Measurements from ENCODE around the gene CRACR2B.
A peak's percentile ranks its signal among the peaks of the same experiment; 100 is the strongest.

Gene CRACR2B

GRCh38 chr11:802018-802617 lies 25.6 kb upstream of the CRACR2B start:
- peaks cover 33% of the 10 kb centered on the region for H3K79me1 ChIP-seq (replicated peaks; ENCODE audit: low read length, poor library complexity, severe bottlenecking)

GRCh38 chr11:802693-803466 lies 24.8 kb upstream of the CRACR2B start:
- no peak overlapping the region for H3K14ac ChIP-seq (ENCODE audit: low read length in 2 of 2)
- no peak overlapping the region for H2AFZ ChIP-seq (ENCODE audit: low read depth, low read length)
- no peak overlapping the region for H2BK15ac ChIP-seq (ENCODE audit: low read depth, poor library complexity, severe bottlenecking)
- no peak overlapping the region for H4K8ac ChIP-seq (ENCODE audit: low read length)
- no peak overlapping the region for H3K4ac ChIP-seq (ENCODE audit: low read depth in 1 of 2, low read length in 2 of 2)
- no peak overlapping the region for H2BK5ac ChIP-seq (ENCODE audit: low read depth, low read length, poor library complexity, severe bottlenecking)
- no peak overlapping the region for H2AK5ac ChIP-seq (ENCODE audit: low read length, severe bottlenecking)
- no peaks in the 10 kb centered on the region for H3K9me3 ChIP-seq (ENCODE audit: control insufficient read depth, low read length)
- H3K36me3 ChIP-seq (ENCODE audit: control insufficient read depth in 1 of 2, insufficient read depth in 2 of 2, low read depth in 1 of 2, low read length in 2 of 2), result peaks cover 48 to 54% of the 10 kb centered on the region in 2 experiments
- WGBS, result 96% methylated on average over 28 of the region's 28 CpGs
- H3K4me2 ChIP-seq (ENCODE audit: low read length, poor library complexity, severe bottlenecking), result no peak overlapping the region
- H4K91ac ChIP-seq (ENCODE audit: low read length), result peak overlapping the region; percentile 65
- H3K4me3 ChIP-seq (ENCODE audit: insufficient read depth in 1 of 2, low read depth in 1 of 2, low read length in 2 of 2), result peak overlapping the region in 1 of 2 experiments; percentile 91
- H3K4me1 ChIP-seq (ENCODE audit: control insufficient read depth, insufficient read depth, low read depth, low read length), result peaks cover 27% of the 10 kb centered on the region
- H3K23ac ChIP-seq (ENCODE audit: low read length in 2 of 2), result peak overlapping the region in 1 of 2 experiments; percentile 84
- peak overlapping the region; percentile 88 for H3K9ac ChIP-seq (ENCODE audit: low read length)
- no peaks in the 10 kb centered on the region for H3K27me3 ChIP-seq (ENCODE audit: control insufficient read depth in 1 of 2, insufficient read depth in 1 of 2, low read length in 2 of 2)
- H3K79me1 ChIP-seq (replicated peaks; ENCODE audit: low read length, poor library complexity, severe bottlenecking), result peaks cover 33% of the 10 kb centered on the region
- H3K27ac ChIP-seq (ENCODE audit: low read length, poor library complexity, severe bottlenecking), result no peak overlapping the region
- peak overlapping the region in 1 of 2 experiments; percentile 32 for H2BK12ac ChIP-seq (ENCODE audit: low read length in 2 of 2)
- no peak overlapping the region for H3K18ac ChIP-seq (ENCODE audit: low read depth in 1 of 2, low read length in 2 of 2)
- DNase-seq, result no peak
- no peak overlapping the region for H2BK120ac ChIP-seq (ENCODE audit: low read depth, low read length)

More at GRCh38 chr11:802018-802617, 25.6 kb upstream of the CRACR2B start:
- H3K23ac ChIP-seq (ENCODE audit: low read length in 2 of 2), result no peak overlapping the region
- no peaks in the 10 kb centered on the region for H3K27me3 ChIP-seq (ENCODE audit: control insufficient read depth in 1 of 2, insufficient read depth in 1 of 2, low read length in 2 of 2)
- DNase-seq, result no peak
- H3K4me2 ChIP-seq (ENCODE audit: low read length, poor library complexity, severe bottlenecking), result no peak overlapping the region
- no peak overlapping the region for H2BK12ac ChIP-seq (ENCODE audit: low read length in 2 of 2)
- no peak overlapping the region for H2AFZ ChIP-seq (ENCODE audit: low read depth, low read length)
- no peak overlapping the region for H2BK120ac ChIP-seq (ENCODE audit: low read depth, low read length)
- H3K18ac ChIP-seq (ENCODE audit: low read depth in 1 of 2, low read length in 2 of 2), result no peak overlapping the region
- H2AK5ac ChIP-seq (ENCODE audit: low read length, severe bottlenecking), result no peak overlapping the region
- no peak overlapping the region for H3K9ac ChIP-seq (ENCODE audit: low read length)
- no peak overlapping the region for H3K14ac ChIP-seq (ENCODE audit: low read length in 2 of 2)
- peaks cover 48 to 54% of the 10 kb centered on the region in 2 experiments for H3K36me3 ChIP-seq (ENCODE audit: control insufficient read depth in 1 of 2, insufficient read depth in 2 of 2, low read depth in 1 of 2, low read length in 2 of 2)
- H3K4me3 ChIP-seq (ENCODE audit: insufficient read depth in 1 of 2, low read depth in 1 of 2, low read length in 2 of 2), result no peak overlapping the region
- H3K27ac ChIP-seq (ENCODE audit: low read length, poor library complexity, severe bottlenecking), result no peak overlapping the region
- H3K9me3 ChIP-seq (ENCODE audit: control insufficient read depth, low read length), result no peaks in the 10 kb centered on the region
- no peak overlapping the region for H3K4ac ChIP-seq (ENCODE audit: low read depth in 1 of 2, low read length in 2 of 2)
- WGBS, result 96% methylated on average over 20 of the region's 21 CpGs
- H2BK15ac ChIP-seq (ENCODE audit: low read depth, poor library complexity, severe bottlenecking), result no peak overlapping the region
- H4K8ac ChIP-seq (ENCODE audit: low read length), result no peak overlapping the region
- peak overlapping the region; percentile 4 for H4K91ac ChIP-seq (ENCODE audit: low read length)
- no peak overlapping the region for H2BK5ac ChIP-seq (ENCODE audit: low read depth, low read length, poor library complexity, severe bottlenecking)
- H3K4me1 ChIP-seq (ENCODE audit: control insufficient read depth, insufficient read depth, low read depth, low read length), result peaks cover 27% of the 10 kb centered on the region

GRCh38 chr11:803467-803742 lies 24.3 kb upstream of the CRACR2B start:
- H3K27ac ChIP-seq (ENCODE audit: low read length, poor library complexity, severe bottlenecking), result no peak overlapping the region
- WGBS, result 100% methylated on average over 3 of the region's 8 CpGs

More at GRCh38 chr11:803467-803742, 24.3 kb upstream of the CRACR2B start:
- Histone ChIP-seq H3K36me3 (ENCODE audit: control insufficient read depth in 1 of 2, insufficient read depth in 2 of 2, low read depth in 1 of 2, low read length in 2 of 2) (peaks cover 48 to 54% of the 10 kb centered on the region in 2 experiments), H3K9me3 (ENCODE audit: control insufficient read depth, low read length) (no peaks in the 10 kb centered on the region), H3K4me3 (ENCODE audit: insufficient read depth in 1 of 2, low read depth in 1 of 2, low read length in 2 of 2) (peak overlapping the region in 1 of 2 experiments; percentile 91), H3K4me1 (ENCODE audit: control insufficient read depth, insufficient read depth, low read depth, low read length) (peaks cover 28% of the 10 kb centered on the region), H3K18ac (ENCODE audit: low read depth in 1 of 2, low read length in 2 of 2) (no peak overlapping the region), H3K14ac (ENCODE audit: low read length in 2 of 2) (no peak overlapping the region), H2BK12ac (ENCODE audit: low read length in 2 of 2) (peak overlapping the region in 1 of 2 experiments; percentile 32), H2AK5ac (ENCODE audit: low read length, severe bottlenecking) (no peak overlapping the region), H3K79me1 (replicated peaks; ENCODE audit: low read length, poor library complexity, severe bottlenecking) (peaks cover 34% of the 10 kb centered on the region), H2BK120ac (ENCODE audit: low read depth, low read length) (no peak overlapping the region), H2BK5ac (ENCODE audit: low read depth, low read length, poor library complexity, severe bottlenecking) (no peak overlapping the region), H3K9ac (ENCODE audit: low read length) (peak overlapping the region; percentile 88), H2BK15ac (ENCODE audit: low read depth, poor library complexity, severe bottlenecking) (no peak overlapping the region), H3K27me3 (ENCODE audit: control insufficient read depth in 1 of 2, insufficient read depth in 1 of 2, low read length in 2 of 2) (no peaks in the 10 kb centered on the region), H3K23ac (ENCODE audit: low read length in 2 of 2) (peak overlapping the region in 1 of 2 experiments; percentile 84), H3K4me2 (ENCODE audit: low read length, poor library complexity, severe bottlenecking) (no peak overlapping the region), H4K91ac (ENCODE audit: low read length) (peak overlapping the region; percentile 65), H3K4ac (ENCODE audit: low read depth in 1 of 2, low read length in 2 of 2) (no peak overlapping the region), H4K8ac (ENCODE audit: low read length) (no peak overlapping the region), H2AFZ (ENCODE audit: low read depth, low read length) (no peak overlapping the region)
- DNase-seq, result no peak
